Mesodermal cell (in vitro differentiated cells): Measurements from ENCODE around the gene NOTCH3.

Experiments used
- H3K27ac ChIP-seq: 2 replicates; pipeline ENCODE4 v1.7.0; 2013; ENCODE audit warnings: mild to moderate bottlenecking, low read depth, low read length, moderate library complexity; ENCODE audit not compliant: severe bottlenecking
- H3K36me3 ChIP-seq: 2 replicates; pipeline ENCODE4 v1.7.1; 2013; ENCODE audit warnings: mild to moderate bottlenecking, low read length, moderate library complexity; ENCODE audit not compliant: control insufficient read depth, insufficient read depth
- H3K4me1 ChIP-seq: one replicate; pipeline ENCODE4 v1.7.1; 2013; ENCODE audit warnings: mild to moderate bottlenecking, low read length; ENCODE audit not compliant: insufficient read depth, control insufficient read depth, poor library complexity, severe bottlenecking
- H3K4me3 ChIP-seq: 2 replicates; pipeline ENCODE4 v1.7.0; 2013; ENCODE audit warnings: low read length, control low read depth, mild to moderate bottlenecking; ENCODE audit not compliant: insufficient read depth, poor library complexity, severe bottlenecking; ENCODE audit errors: extremely low read depth
- H3K9me3 ChIP-seq: 2 replicates; pipeline ENCODE4 v1.7.1; 2013; ENCODE audit warnings: mild to moderate bottlenecking, low read length, moderate library complexity; ENCODE audit not compliant: control insufficient read depth
- WGBS, 2 experiments: methylation state at CpG; one replicate each; pipeline ENCODE4 v1.1.5; 2013; ENCODE audit warnings: missing lambda C conversion rate in 2 of 2; ENCODE audit not compliant: insufficient coverage in 2 of 2; 5-methylcytosine and 5-hydroxymethylcytosine counted together

NOTCH3 gene

GRCh38 chr19:15118789-15119494, 81.9 kb downstream of the NOTCH3 start:
- Histone ChIP-seq H3K4me3 (no peak overlapping the region), H3K4me1 (peaks cover under 1% of the 10 kb centered on the region), H3K9me3 (no peaks in the 10 kb centered on the region), H3K36me3 (peaks cover 90% of the 10 kb centered on the region), H3K27ac (no peak overlapping the region)
- WGBS, 2 experiments: 97 to 98% methylated on average over 13 to 19 of the region's 20 CpGs

GRCh38 chr19:15118248-15118647, 82.5 kb downstream of the NOTCH3 start:
- Histone ChIP-seq H3K4me3 (no peak overlapping the region), H3K9me3 (no peaks in the 10 kb centered on the region), H3K27ac (no peak overlapping the region), H3K36me3 (peaks cover 97% of the 10 kb centered on the region), H3K4me1 (no peaks in the 10 kb centered on the region)
- 88 to 95% methylated on average over 2 of the region's 2 CpGs for WGBS, 2 experiments

- Histone ChIP-seq H3K9me3 (no peaks in the 10 kb centered on the region), H3K4me3 (no peak overlapping the region), H3K4me1 (no peaks in the 10 kb centered on the region), H3K36me3 (peaks cover 98% of the 10 kb centered on the region), H3K27ac (no peak overlapping the region)
- WGBS, 2 experiments: 92 to 93% methylated on average over 4 to 12 of the region's 12 CpGs
Measured at GRCh38 chr19:15116856-15117255, 83.9 kb downstream of the NOTCH3 start.

GRCh38 chr19:15115762-15116615, 84.8 kb downstream of the NOTCH3 start:
- WGBS, 2 experiments: 93% methylated on average over 14 to 18 of the region's 23 CpGs
- H3K4me1 ChIP-seq: no peaks in the 10 kb centered on the region
- no peak overlapping the region for H3K4me3 ChIP-seq
- no peaks in the 10 kb centered on the region for H3K9me3 ChIP-seq
- peak overlapping the region; percentile 11 for H3K27ac ChIP-seq
- peaks cover 99% of the 10 kb centered on the region for H3K36me3 ChIP-seq

- peak overlapping the region; percentile 41 for H3K27ac ChIP-seq
- no peak overlapping the region for H3K4me3 ChIP-seq
- H3K4me1 ChIP-seq: no peaks in the 10 kb centered on the region
- no peaks in the 10 kb centered on the region for H3K9me3 ChIP-seq
- 95 to 97% methylated on average over 12 to 13 of the region's 13 CpGs for WGBS, 2 experiments
- H3K36me3 ChIP-seq: peaks cover 100% of the 10 kb centered on the region
Measured at GRCh38 chr19:15115080-15115479, 85.7 kb downstream of the NOTCH3 start.

- no peaks in the 10 kb centered on the region for H3K9me3 ChIP-seq
- peaks cover 99% of the 10 kb centered on the region for H3K36me3 ChIP-seq
- WGBS, 2 experiments: 84 to 99% methylated on average over 5 to 6 of the region's 7 CpGs
- H3K27ac ChIP-seq: peak overlapping the region; percentile 36
- no peak overlapping the region for H3K4me3 ChIP-seq
- no peaks in the 10 kb centered on the region for H3K4me1 ChIP-seq
Measured at GRCh38 chr19:15114153-15114540, 86.6 kb downstream of the NOTCH3 start.

GRCh38 chr19:15113245-15114152, 87.3 kb downstream of the NOTCH3 start:
- H3K36me3 ChIP-seq: peaks cover 98% of the 10 kb centered on the region
- no peaks in the 10 kb centered on the region for H3K9me3 ChIP-seq
- H3K4me1 ChIP-seq: peaks cover 6% of the 10 kb centered on the region
- WGBS, 2 experiments: 95 to 97% methylated on average over 55 to 58 of the region's 58 CpGs
- H3K27ac ChIP-seq: peak overlapping the region; percentile 36
- H3K4me3 ChIP-seq: no peak overlapping the region

- H3K4me1 ChIP-seq: peaks cover 7% of the 10 kb centered on the region
- H3K36me3 ChIP-seq: peaks cover 87% of the 10 kb centered on the region
- no peak overlapping the region for H3K27ac ChIP-seq
- no peak overlapping the region for H3K4me3 ChIP-seq
- no peaks in the 10 kb centered on the region for H3K9me3 ChIP-seq
- WGBS, 2 experiments: 95 to 96% methylated on average over 10 to 11 of the region's 11 CpGs
Measured at GRCh38 chr19:15112385-15112784, 88.4 kb downstream of the NOTCH3 start.

- WGBS, 2 experiments: 100% methylated on average over 1 of the region's 1 CpG
- Histone ChIP-seq H3K9me3 (no peaks in the 10 kb centered on the region), H3K4me3 (no peak overlapping the region), H3K27ac (no peak overlapping the region), H3K4me1 (peaks cover 7% of the 10 kb centered on the region), H3K36me3 (peaks cover 81% of the 10 kb centered on the region)
Measured at GRCh38 chr19:15111758-15112157, 89.0 kb downstream of the NOTCH3 start.

GRCh38 chr19:15110418-15110815, 90.4 kb downstream of the NOTCH3 start:
- 97% methylated on average over 9 to 11 of the region's 17 CpGs for WGBS, 2 experiments
- H3K4me3 ChIP-seq: no peak overlapping the region
- H3K4me1 ChIP-seq: peaks cover 7% of the 10 kb centered on the region
- H3K9me3 ChIP-seq: no peaks in the 10 kb centered on the region
- H3K27ac ChIP-seq: no peak overlapping the region
- peaks cover 67% of the 10 kb centered on the region for H3K36me3 ChIP-seq
